Measurements from ENCODE around the gene SLC45A1.

GRCh38 chr1:8384088-8384487 is 66.2 kb downstream of the SLC45A1 start:
- TF ChIP-seq POLR2A (IDR thresholded peaks at IDR 0.05) (no peak), CTCF (IDR thresholded peaks at IDR 0.05) (no peak), POLR2AphosphoS5 (IDR thresholded peaks at IDR 0.05) (no peak)

Measured in upper lobe of left lung (tissue), 4 donors.